GM23338 (cell line): ENCODE measurements around the gene NPAS3. TPM values are rescaled to one million over a fixed set of nuclear protein-coding genes. Genes with fewer than 3 reads are reported as not detected.

Experiments
- ATAC-seq: fragments of 200-7000 bp; cut with Tn5 transposase; 3 replicates; pipeline ENCODE4 v1.9.1; 2020
- DNase-seq: peaks from one replicate; pipeline ENCODE4 v3.0.0-alpha.2; 2015; ENCODE audit warnings: low spot score
- H2AFZ ChIP-seq: fragments of 200-600 bp; sonication (generic); 2 replicates; pipeline ENCODE4 v1.8.0; 2016; ENCODE audit warnings: antibody characterized with exemption, mild to moderate bottlenecking, moderate library complexity
- H3F3A ChIP-seq: fragments of 200-600 bp; sonication (generic); replicated peaks from 2 replicates; pipeline ENCODE4 v1.8.0; 2017; ENCODE audit warnings: antibody characterized with exemption, mixed run types, low read depth
- H3K27ac ChIP-seq: fragments of 200-600 bp; sonication (generic); 2 replicates; pipeline ENCODE4 v1.6.1; 2016; ENCODE audit warnings: low read depth
- H3K27me3 ChIP-seq: fragments of 200-600 bp; sonication (generic); 2 replicates; pipeline ENCODE4 v1.8.0; 2016; ENCODE audit warnings: mild to moderate bottlenecking, mixed run types, moderate library complexity; ENCODE audit not compliant: insufficient read depth
- H3K36me3 ChIP-seq: fragments of 200-600 bp; sonication (generic); 2 replicates; pipeline ENCODE4 v1.8.0; 2016; ENCODE audit warnings: mild to moderate bottlenecking; ENCODE audit not compliant: insufficient read depth
- H3K4me1 ChIP-seq: fragments of 200-600 bp; sonication (generic); 2 replicates; pipeline ENCODE4 v1.8.0; 2016; ENCODE audit warnings: mild to moderate bottlenecking, moderate library complexity; ENCODE audit not compliant: insufficient read depth
- H3K4me2 ChIP-seq: fragments of 200-600 bp; sonication (generic); 2 replicates; pipeline ENCODE4 v1.7.1; 2017; ENCODE audit warnings: mixed run types
- H3K4me3 ChIP-seq: fragments of 200-600 bp; sonication (generic); 2 replicates; pipeline ENCODE4 v1.6.1; 2016; ENCODE audit warnings: mixed run types
- H3K79me2 ChIP-seq: fragments of 200-600 bp; sonication (generic); replicated peaks from 2 replicates; pipeline ENCODE4 v1.8.0; 2017; ENCODE audit warnings: mild to moderate bottlenecking; ENCODE audit not compliant: insufficient read depth
- H3K9me2 ChIP-seq: fragments of 200-600 bp; sonication (generic); 2 replicates; pipeline ENCODE4 v1.8.0; 2017; ENCODE audit not compliant: insufficient read depth
- H4K20me1 ChIP-seq: fragments of 200-600 bp; sonication (generic); replicated peaks from 2 replicates; pipeline ENCODE4 v1.8.0; 2017; ENCODE audit warnings: mild to moderate bottlenecking; ENCODE audit not compliant: insufficient read depth
- H3K27ac Mint-ChIP-seq: 2 replicates; pipeline ENCODE4 v1.8.0; 2020; ENCODE audit warnings: inconsistent platforms, mild to moderate bottlenecking, moderate library complexity, mixed read lengths
- H3K27me3 Mint-ChIP-seq: 3 replicates; pipeline ENCODE4 v1.8.0; 2022; ENCODE audit warnings: low read depth, mild to moderate bottlenecking, moderate library complexity, mixed read lengths, inconsistent platforms; ENCODE audit not compliant: insufficient read depth, poor library complexity
- H3K36me3 Mint-ChIP-seq: 3 replicates; pipeline ENCODE4 v1.8.0; 2021; ENCODE audit warnings: low read depth, mild to moderate bottlenecking, inconsistent platforms, moderate library complexity, mixed read lengths
- H3K4me1 Mint-ChIP-seq: 3 replicates; pipeline ENCODE4 v1.8.0; 2020; ENCODE audit warnings: mild to moderate bottlenecking, inconsistent platforms, mixed read lengths
- H3K4me3 Mint-ChIP-seq: 3 replicates; pipeline ENCODE4 v1.8.0; 2021; ENCODE audit warnings: moderate library complexity, mild to moderate bottlenecking, inconsistent platforms, mixed read lengths
- H3K9me3 Mint-ChIP-seq: 3 replicates; pipeline ENCODE4 v1.8.0; 2020; ENCODE audit warnings: moderate library complexity, mild to moderate bottlenecking, inconsistent platforms, mixed read lengths
- CREB1 ChIP-seq: fragments of 250-450 bp; sonication (Bioruptor Pico); IDR thresholded peaks from 2 replicates; pipeline ENCODE4 v1.5.0; 2020; ENCODE audit warnings: low read depth, mild to moderate bottlenecking, moderate library complexity
- EZH2 ChIP-seq: fragments of 200-600 bp; sonication (generic); IDR thresholded peaks from one replicate; pipeline ENCODE4 v1.8.0; 2017; ENCODE audit warnings: antibody characterized with exemption, mild to moderate bottlenecking, low read depth; ENCODE audit not compliant: unreplicated experiment
- EZH2phosphoT487 ChIP-seq: fragments of 200-600 bp; sonication (generic); IDR thresholded peaks from one replicate; pipeline ENCODE4 v1.8.1; 2018; ENCODE audit warnings: antibody characterized with exemption; ENCODE audit not compliant: unreplicated experiment
- JUNB ChIP-seq: IDR thresholded peaks from one replicate; pipeline ENCODE4 v1.6.1; 2016; ENCODE audit warnings: antibody characterized with exemption; ENCODE audit not compliant: unreplicated experiment
- NANOG ChIP-seq: IDR thresholded peaks from 2 replicates; pipeline ENCODE4 v1.6.1; 2016; ENCODE audit warnings: antibody characterized with exemption, borderline replicate concordance
- POLR2AphosphoS5 ChIP-seq: IDR thresholded peaks from 2 replicates; pipeline ENCODE4 v1.6.1; 2016; ENCODE audit warnings: antibody characterized with exemption, low read depth
- STAT1 ChIP-seq: IDR thresholded peaks from one replicate; pipeline ENCODE4 v1.6.1; 2016; ENCODE audit warnings: antibody characterized with exemption; ENCODE audit not compliant: unreplicated experiment
- ZNF114 ChIP-seq: fragments of 250-450 bp; sonication (Bioruptor Pico); IDR thresholded peaks from 2 replicates; pipeline ENCODE4 v1.5.0; 2020; ENCODE audit warnings: mild to moderate bottlenecking, moderate library complexity
- ZNF331 ChIP-seq: fragments of 250-450 bp; sonication (Bioruptor Pico); IDR thresholded peaks from 2 replicates; pipeline ENCODE4 v1.5.0; 2020; ENCODE audit warnings: low read depth, mild to moderate bottlenecking, moderate library complexity
- polyA plus RNA-seq: library from polyadenylated mRNA; unstranded; fragments of >200 nt; fragmentation: Nextera tagmentation; extraction: Ambion mirVana; gene quantifications from 2 replicates; pipeline ENCODE4 v1.2.1, GENCODE V29; 2016
- total RNA-seq: library from RNA; depleted of rRNA; stranded (reverse); fragments of >200 nt; shearing (Covaris generic); gene quantifications from 2 replicates; pipeline ENCODE4 v1.2.3, GENCODE V29; 2014
- TF ChIP-seq, protein P1 (sequence below), 2 experiments: fragments of 200-600 bp in 1 of 2; sonication (generic) in 1 of 2; conservative IDR thresholded peaks; 2 replicates each; pipeline versions ENCODE4 v1.5.1 to v1.6.1; 2016 to 2017; ENCODE audit warnings: antibody characterized with exemption in 2 of 2, low read depth in 2 of 2, mild to moderate bottlenecking in 2 of 2, moderate library complexity in 1 of 2
- TF ChIP-seq, protein P2 (sequence below): IDR thresholded peaks from one replicate; pipeline ENCODE4 v1.6.1; 2018; ENCODE audit warnings: antibody characterized with exemption; ENCODE audit not compliant: unreplicated experiment
- TF ChIP-seq, protein P3 (sequence below): fragments of 250-450 bp; sonication (Bioruptor Pico); IDR thresholded peaks from 2 replicates; pipeline ENCODE4 v1.5.0; 2020; ENCODE audit warnings: mild to moderate bottlenecking, moderate library complexity
- TF ChIP-seq, protein P4 (sequence below): IDR thresholded peaks from 2 replicates; pipeline ENCODE4 v1.6.1; 2016; ENCODE audit warnings: antibody characterized with exemption

Gene NPAS3
- total and polyA plus RNA-seq, 2 experiments from 2014 or later: 0.17 to 0.19 TPM

GRCh38 chr14:33430414-33431035, 491.8 kb downstream of the NPAS3 start:
- H3K4me2 ChIP-seq: no peak overlapping the region

More at GRCh38 chr14:33430414-33431035, 491.8 kb downstream of the NPAS3 start:
- Histone ChIP-seq H4K20me1 (no peaks in the 10 kb centered on the region), H3K4me1 (no peaks in the 10 kb centered on the region), H3K9me2 (no peaks in the 10 kb centered on the region; the same call in 1 of the 2 replicates), H3K27me3 (no peaks in the 10 kb centered on the region), H3K4me3 (no peak overlapping the region), H2AFZ (no peak overlapping the region), H3K27ac (no peak overlapping the region), H3K36me3 (no peaks in the 10 kb centered on the region), H3F3A (no peaks in the 10 kb centered on the region), H3K79me2 (no peaks in the 10 kb centered on the region)
- no peak overlapping the region for H3K4me3 Mint-ChIP-seq
- peaks cover 4% of the 10 kb centered on the region; the same call in 2 of the 3 replicates for H3K4me1 Mint-ChIP-seq
- H3K9me3 Mint-ChIP-seq: no peaks in the 10 kb centered on the region
- no peaks in the 10 kb centered on the region for H3K27me3 Mint-ChIP-seq
- DNase-seq: no peak
- no peaks in the 10 kb centered on the region for H3K36me3 Mint-ChIP-seq
- 0 out of 2 replicates have a peak overlapping the region, but pooled peaks have one; percentile 22 for H3K27ac Mint-ChIP-seq
- TF ChIP-seq ZNF114 (no peak), STAT1 (no peak), EZH2 (no peak), ZNF331 (CRISPR knock-in tag) (no peak), NANOG (no peak), POLR2AphosphoS5 (no peak), EZH2phosphoT487 (no peak), CREB1 (no peak), JUNB (no peak)
- TF ChIP-seq, protein P1, sequence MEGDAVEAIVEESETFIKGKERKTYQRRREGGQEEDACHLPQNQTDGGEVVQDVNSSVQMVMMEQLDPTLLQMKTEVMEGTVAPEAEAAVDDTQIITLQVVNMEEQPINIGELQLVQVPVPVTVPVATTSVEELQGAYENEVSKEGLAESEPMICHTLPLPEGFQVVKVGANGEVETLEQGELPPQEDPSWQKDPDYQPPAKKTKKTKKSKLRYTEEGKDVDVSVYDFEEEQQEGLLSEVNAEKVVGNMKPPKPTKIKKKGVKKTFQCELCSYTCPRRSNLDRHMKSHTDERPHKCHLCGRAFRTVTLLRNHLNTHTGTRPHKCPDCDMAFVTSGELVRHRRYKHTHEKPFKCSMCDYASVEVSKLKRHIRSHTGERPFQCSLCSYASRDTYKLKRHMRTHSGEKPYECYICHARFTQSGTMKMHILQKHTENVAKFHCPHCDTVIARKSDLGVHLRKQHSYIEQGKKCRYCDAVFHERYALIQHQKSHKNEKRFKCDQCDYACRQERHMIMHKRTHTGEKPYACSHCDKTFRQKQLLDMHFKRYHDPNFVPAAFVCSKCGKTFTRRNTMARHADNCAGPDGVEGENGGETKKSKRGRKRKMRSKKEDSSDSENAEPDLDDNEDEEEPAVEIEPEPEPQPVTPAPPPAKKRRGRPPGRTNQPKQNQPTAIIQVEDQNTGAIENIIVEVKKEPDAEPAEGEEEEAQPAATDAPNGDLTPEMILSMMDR (conservative IDR thresholded peaks at IDR 0.05; ENCODE audit: low read depth in 2 of 2): no peak
- TF ChIP-seq, protein P2, sequence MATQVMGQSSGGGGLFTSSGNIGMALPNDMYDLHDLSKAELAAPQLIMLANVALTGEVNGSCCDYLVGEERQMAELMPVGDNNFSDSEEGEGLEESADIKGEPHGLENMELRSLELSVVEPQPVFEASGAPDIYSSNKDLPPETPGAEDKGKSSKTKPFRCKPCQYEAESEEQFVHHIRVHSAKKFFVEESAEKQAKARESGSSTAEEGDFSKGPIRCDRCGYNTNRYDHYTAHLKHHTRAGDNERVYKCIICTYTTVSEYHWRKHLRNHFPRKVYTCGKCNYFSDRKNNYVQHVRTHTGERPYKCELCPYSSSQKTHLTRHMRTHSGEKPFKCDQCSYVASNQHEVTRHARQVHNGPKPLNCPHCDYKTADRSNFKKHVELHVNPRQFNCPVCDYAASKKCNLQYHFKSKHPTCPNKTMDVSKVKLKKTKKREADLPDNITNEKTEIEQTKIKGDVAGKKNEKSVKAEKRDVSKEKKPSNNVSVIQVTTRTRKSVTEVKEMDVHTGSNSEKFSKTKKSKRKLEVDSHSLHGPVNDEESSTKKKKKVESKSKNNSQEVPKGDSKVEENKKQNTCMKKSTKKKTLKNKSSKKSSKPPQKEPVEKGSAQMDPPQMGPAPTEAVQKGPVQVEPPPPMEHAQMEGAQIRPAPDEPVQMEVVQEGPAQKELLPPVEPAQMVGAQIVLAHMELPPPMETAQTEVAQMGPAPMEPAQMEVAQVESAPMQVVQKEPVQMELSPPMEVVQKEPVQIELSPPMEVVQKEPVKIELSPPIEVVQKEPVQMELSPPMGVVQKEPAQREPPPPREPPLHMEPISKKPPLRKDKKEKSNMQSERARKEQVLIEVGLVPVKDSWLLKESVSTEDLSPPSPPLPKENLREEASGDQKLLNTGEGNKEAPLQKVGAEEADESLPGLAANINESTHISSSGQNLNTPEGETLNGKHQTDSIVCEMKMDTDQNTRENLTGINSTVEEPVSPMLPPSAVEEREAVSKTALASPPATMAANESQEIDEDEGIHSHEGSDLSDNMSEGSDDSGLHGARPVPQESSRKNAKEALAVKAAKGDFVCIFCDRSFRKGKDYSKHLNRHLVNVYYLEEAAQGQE: no peak
- TF ChIP-seq, protein P3, sequence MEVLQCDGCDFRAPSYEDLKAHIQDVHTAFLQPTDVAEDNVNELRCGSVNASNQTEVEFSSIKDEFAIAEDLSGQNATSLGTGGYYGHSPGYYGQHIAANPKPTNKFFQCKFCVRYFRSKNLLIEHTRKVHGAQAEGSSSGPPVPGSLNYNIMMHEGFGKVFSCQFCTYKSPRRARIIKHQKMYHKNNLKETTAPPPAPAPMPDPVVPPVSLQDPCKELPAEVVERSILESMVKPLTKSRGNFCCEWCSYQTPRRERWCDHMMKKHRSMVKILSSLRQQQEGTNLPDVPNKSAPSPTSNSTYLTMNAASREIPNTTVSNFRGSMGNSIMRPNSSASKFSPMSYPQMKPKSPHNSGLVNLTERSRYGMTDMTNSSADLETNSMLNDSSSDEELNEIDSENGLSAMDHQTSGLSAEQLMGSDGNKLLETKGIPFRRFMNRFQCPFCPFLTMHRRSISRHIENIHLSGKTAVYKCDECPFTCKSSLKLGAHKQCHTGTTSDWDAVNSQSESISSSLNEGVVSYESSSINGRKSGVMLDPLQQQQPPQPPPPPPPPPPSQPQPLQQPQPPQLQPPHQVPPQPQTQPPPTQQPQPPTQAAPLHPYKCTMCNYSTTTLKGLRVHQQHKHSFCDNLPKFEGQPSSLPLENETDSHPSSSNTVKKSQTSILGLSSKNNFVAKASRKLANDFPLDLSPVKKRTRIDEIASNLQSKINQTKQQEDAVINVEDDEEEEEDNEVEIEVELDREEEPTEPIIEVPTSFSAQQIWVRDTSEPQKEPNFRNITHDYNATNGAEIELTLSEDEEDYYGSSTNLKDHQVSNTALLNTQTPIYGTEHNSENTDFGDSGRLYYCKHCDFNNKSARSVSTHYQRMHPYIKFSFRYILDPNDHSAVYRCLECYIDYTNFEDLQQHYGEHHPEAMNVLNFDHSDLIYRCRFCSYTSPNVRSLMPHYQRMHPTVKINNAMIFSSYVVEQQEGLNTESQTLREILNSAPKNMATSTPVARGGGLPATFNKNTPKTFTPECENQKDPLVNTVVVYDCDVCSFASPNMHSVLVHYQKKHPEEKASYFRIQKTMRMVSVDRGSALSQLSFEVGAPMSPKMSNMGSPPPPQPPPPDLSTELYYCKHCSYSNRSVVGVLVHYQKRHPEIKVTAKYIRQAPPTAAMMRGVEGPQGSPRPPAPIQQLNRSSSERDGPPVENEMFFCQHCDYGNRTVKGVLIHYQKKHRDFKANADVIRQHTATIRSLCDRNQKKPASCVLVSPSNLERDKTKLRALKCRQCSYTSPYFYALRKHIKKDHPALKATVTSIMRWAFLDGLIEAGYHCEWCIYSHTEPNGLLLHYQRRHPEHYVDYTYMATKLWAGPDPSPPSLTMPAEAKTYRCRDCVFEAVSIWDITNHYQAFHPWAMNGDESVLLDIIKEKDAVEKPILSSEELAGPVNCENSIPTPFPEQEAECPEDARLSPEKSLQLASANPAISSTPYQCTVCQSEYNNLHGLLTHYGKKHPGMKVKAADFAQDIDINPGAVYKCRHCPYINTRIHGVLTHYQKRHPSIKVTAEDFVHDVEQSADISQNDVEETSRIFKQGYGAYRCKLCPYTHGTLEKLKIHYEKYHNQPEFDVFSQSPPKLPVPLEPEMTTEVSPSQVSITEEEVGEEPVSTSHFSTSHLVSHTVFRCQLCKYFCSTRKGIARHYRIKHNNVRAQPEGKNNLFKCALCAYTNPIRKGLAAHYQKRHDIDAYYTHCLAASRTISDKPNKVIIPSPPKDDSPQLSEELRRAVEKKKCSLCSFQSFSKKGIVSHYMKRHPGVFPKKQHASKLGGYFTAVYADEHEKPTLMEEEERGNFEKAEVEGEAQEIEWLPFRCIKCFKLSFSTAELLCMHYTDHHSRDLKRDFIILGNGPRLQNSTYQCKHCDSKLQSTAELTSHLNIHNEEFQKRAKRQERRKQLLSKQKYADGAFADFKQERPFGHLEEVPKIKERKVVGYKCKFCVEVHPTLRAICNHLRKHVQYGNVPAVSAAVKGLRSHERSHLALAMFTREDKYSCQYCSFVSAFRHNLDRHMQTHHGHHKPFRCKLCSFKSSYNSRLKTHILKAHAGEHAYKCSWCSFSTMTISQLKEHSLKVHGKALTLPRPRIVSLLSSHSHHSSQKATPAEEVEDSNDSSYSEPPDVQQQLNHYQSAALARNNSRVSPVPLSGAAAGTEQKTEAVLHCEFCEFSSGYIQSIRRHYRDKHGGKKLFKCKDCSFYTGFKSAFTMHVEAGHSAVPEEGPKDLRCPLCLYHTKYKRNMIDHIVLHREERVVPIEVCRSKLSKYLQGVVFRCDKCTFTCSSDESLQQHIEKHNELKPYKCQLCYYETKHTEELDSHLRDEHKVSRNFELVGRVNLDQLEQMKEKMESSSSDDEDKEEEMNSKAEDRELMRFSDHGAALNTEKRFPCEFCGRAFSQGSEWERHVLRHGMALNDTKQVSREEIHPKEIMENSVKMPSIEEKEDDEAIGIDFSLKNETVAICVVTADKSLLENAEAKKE: no peak
- TF ChIP-seq, protein P4, sequence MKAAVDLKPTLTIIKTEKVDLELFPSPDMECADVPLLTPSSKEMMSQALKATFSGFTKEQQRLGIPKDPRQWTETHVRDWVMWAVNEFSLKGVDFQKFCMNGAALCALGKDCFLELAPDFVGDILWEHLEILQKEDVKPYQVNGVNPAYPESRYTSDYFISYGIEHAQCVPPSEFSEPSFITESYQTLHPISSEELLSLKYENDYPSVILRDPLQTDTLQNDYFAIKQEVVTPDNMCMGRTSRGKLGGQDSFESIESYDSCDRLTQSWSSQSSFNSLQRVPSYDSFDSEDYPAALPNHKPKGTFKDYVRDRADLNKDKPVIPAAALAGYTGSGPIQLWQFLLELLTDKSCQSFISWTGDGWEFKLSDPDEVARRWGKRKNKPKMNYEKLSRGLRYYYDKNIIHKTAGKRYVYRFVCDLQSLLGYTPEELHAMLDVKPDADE: no peak
- ATAC-seq: no peak
